Putamen (tissue), 1 donor: Measurements from ENCODE around the gene COL24A1.
"Not testable (repeated sequence)": the region's sequence is repeated elsewhere in the genome, so short reads cannot be mapped to it uniquely, and the experiment has no call there.

Source experiments
- DNase-seq: peaks from one replicate; pipeline ENCODE4 v3.0.0-alpha.2; 2016; ENCODE audit warnings: low spot score

COL24A1 gene

GRCh38 chr1:85991261-85991660 lies 165.3 kb downstream of the COL24A1 start:
- no peak for DNase-seq

GRCh38 chr1:85984636-85985035 lies 171.9 kb downstream of the COL24A1 start:
- no peak for DNase-seq

- no peak for DNase-seq
These were observed 173.3 kb downstream of the COL24A1 start for GRCh38 chr1:85983316-85983715.

GRCh38 chr1:85976516-85977205 lies 179.9 kb downstream of the COL24A1 start:
- DNase-seq = no peak

- no peak for DNase-seq
These were observed 180.6 kb downstream of the COL24A1 start for GRCh38 chr1:85975912-85976371.

GRCh38 chr1:85962457-85962856 lies 194.1 kb downstream of the COL24A1 start:
- no peak for DNase-seq

- DNase-seq = no peak
These were observed 198.8 kb downstream of the COL24A1 start for GRCh38 chr1:85957760-85958159.

- not testable (repeated sequence) for DNase-seq
These were observed 201.4 kb downstream of the COL24A1 start for GRCh38 chr1:85955218-85955617.

GRCh38 chr1:85952460-85952859 lies 204.1 kb downstream of the COL24A1 start:
- no peak for DNase-seq

- no peak for DNase-seq
These were observed 209.4 kb downstream of the COL24A1 start for GRCh38 chr1:85947186-85947585.

GRCh38 chr1:85943945-85944344 lies 212.6 kb downstream of the COL24A1 start:
- DNase-seq = no peak

- no peak for DNase-seq
These were observed 213.0 kb downstream of the COL24A1 start for GRCh38 chr1:85943526-85943925.

- no peak for DNase-seq
These were observed 215.8 kb downstream of the COL24A1 start for GRCh38 chr1:85940656-85941306.

GRCh38 chr1:85938829-85939228 lies 217.7 kb downstream of the COL24A1 start:
- DNase-seq = no peak

- no peak for DNase-seq
These were observed 220.1 kb downstream of the COL24A1 start for GRCh38 chr1:85936470-85936869.

- DNase-seq = no peak
These were observed 220.5 kb downstream of the COL24A1 start for GRCh38 chr1:85936057-85936456.

GRCh38 chr1:85935234-85935633 lies 221.3 kb downstream of the COL24A1 start:
- no peak for DNase-seq

GRCh38 chr1:85934516-85934915 lies 222.1 kb downstream of the COL24A1 start:
- no peak for DNase-seq

- DNase-seq = no peak
These were observed 222.6 kb downstream of the COL24A1 start for GRCh38 chr1:85933961-85934360.

- DNase-seq = no peak
These were observed 244.8 kb downstream of the COL24A1 start for GRCh38 chr1:85911742-85912141.

- DNase-seq = no peak
These were observed 255.7 kb downstream of the COL24A1 start for GRCh38 chr1:85900921-85901320.

- DNase-seq = no peak
These were observed 257.7 kb downstream of the COL24A1 start for GRCh38 chr1:85898861-85899260.

- no peak for DNase-seq
These were observed 261.9 kb downstream of the COL24A1 start for GRCh38 chr1:85894651-85895050.

- no peak for DNase-seq
These were observed 264.2 kb downstream of the COL24A1 start for GRCh38 chr1:85892366-85892765.
